ENCODE measurements around the gene DAPK1.
"Not testable (repeated sequence)": the region's sequence is repeated elsewhere in the genome, so short reads cannot be mapped to it uniquely, and the experiment has no call there.

DAPK1 gene

GRCh38 chr9:87742813-87743428, 245.3 kb downstream of the DAPK1 start:
- DNase-seq (ENCODE audit: low spot score): no peak

- not testable (repeated sequence) for DNase-seq (ENCODE audit: low spot score)
Observed at GRCh38 chr9:87744247-87744646, 246.6 kb downstream of the DAPK1 start.

- DNase-seq (ENCODE audit: low spot score): no peak
Observed at GRCh38 chr9:87746186-87746585, 248.5 kb downstream of the DAPK1 start.

- no peak for DNase-seq (ENCODE audit: low spot score)
Observed at GRCh38 chr9:87748881-87749280, 251.2 kb downstream of the DAPK1 start.

- DNase-seq (ENCODE audit: low spot score): no peak
Observed at GRCh38 chr9:87749335-87750035, 251.8 kb downstream of the DAPK1 start.

- DNase-seq (ENCODE audit: low spot score): no peak
Observed at GRCh38 chr9:87750726-87751125, 253.1 kb downstream of the DAPK1 start.

- no peak for DNase-seq (ENCODE audit: low spot score)
Observed at GRCh38 chr9:87751423-87751822, 253.8 kb downstream of the DAPK1 start.

- no peak for DNase-seq (ENCODE audit: low spot score)
Observed at GRCh38 chr9:87751868-87752267, 254.2 kb downstream of the DAPK1 start.

- no peak for DNase-seq (ENCODE audit: low spot score)
Observed at GRCh38 chr9:87753313-87753712, 255.6 kb downstream of the DAPK1 start.

Data from cerebellar cortex (tissue), 1 donor.